Colonic mucosa (tissue), 4 donors: ENCODE data around the gene IZUMO4. TPM values are rescaled to one million over a fixed set of nuclear protein-coding genes. Genes with fewer than 3 reads are reported as not detected.

ENCODE experiments used
- DNase-seq: peaks from one replicate; pipeline ENCODE4 v3.0.0-alpha.2; 2020
- H3K27ac ChIP-seq: fragments of 200-600 bp; one replicate; pipeline ENCODE4 v1.8.0; 2021
- H3K27me3 ChIP-seq: fragments of 200-600 bp; one replicate; pipeline ENCODE4 v1.8.0; 2021
- H3K36me3 ChIP-seq: fragments of 200-600 bp; one replicate; pipeline ENCODE4 v1.8.0; 2021
- H3K4me1 ChIP-seq: fragments of 200-600 bp; one replicate; pipeline ENCODE4 v1.8.0; 2021; ENCODE audit warnings: mild to moderate bottlenecking
- H3K4me3 ChIP-seq: fragments of 200-600 bp; one replicate; pipeline ENCODE4 v1.8.0; 2021
- H3K9ac ChIP-seq, 2 donors: one replicate each; pipeline ENCODE4 v1.7.0; 2013; ENCODE audit warnings: control low read depth in 2 of 2, low read depth in 2 of 2, low read length in 2 of 2
- H3K9me3 ChIP-seq: fragments of 200-600 bp; one replicate; pipeline ENCODE4 v1.8.0; 2021
- intact Hi-C: fragments of 100-400 bp; cut with DNase I; formaldehyde crosslinking; loops from one replicate; pipeline ENCODE4 v1.14.1; 2022
- total RNA-seq, 2 donors: library from RNA; stranded (reverse); fragmentation: NEBNext Ultra II Directional in 1 of 2; extraction: Animal tissue kit (Norgen Biotek cat#: 25700) in 1 of 2; gene quantifications; one replicate each; pipeline ENCODE4 v1.2.1, GENCODE V29; 2021
- TF ChIP-seq, protein P1 (sequence below): fragments of 200-600 bp; IDR thresholded peaks from one replicate; pipeline ENCODE4 v1.8.0; 2022; ENCODE audit warnings: antibody characterized with exemption, mild to moderate bottlenecking
- donor health status: healthy.
- donor health status: DM: no; HTN: no; CAD: no.
- donor health status: DM: no; HTN: no; CAD: no.

IZUMO4 gene
- total RNA-seq, 2 donors from 2014 or later = 2.1 to 4.5 TPM

- TF ChIP-seq, protein P1, sequence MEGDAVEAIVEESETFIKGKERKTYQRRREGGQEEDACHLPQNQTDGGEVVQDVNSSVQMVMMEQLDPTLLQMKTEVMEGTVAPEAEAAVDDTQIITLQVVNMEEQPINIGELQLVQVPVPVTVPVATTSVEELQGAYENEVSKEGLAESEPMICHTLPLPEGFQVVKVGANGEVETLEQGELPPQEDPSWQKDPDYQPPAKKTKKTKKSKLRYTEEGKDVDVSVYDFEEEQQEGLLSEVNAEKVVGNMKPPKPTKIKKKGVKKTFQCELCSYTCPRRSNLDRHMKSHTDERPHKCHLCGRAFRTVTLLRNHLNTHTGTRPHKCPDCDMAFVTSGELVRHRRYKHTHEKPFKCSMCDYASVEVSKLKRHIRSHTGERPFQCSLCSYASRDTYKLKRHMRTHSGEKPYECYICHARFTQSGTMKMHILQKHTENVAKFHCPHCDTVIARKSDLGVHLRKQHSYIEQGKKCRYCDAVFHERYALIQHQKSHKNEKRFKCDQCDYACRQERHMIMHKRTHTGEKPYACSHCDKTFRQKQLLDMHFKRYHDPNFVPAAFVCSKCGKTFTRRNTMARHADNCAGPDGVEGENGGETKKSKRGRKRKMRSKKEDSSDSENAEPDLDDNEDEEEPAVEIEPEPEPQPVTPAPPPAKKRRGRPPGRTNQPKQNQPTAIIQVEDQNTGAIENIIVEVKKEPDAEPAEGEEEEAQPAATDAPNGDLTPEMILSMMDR = no peak
- Histone ChIP-seq H3K27ac (no peak overlapping the region), H3K27me3 (no peaks in the 10 kb centered on the region), H3K36me3 (peaks cover 42% of the 10 kb centered on the region), H3K4me3 (no peak overlapping the region), H3K4me1 (no peaks in the 10 kb centered on the region), H3K9ac (no peak overlapping the region), H3K9me3 (no peaks in the 10 kb centered on the region)
- intact Hi-C loops = loop anchor here (10.0 kb wide), 1 partner anchor 143 kb away; no protein-coding TSS in a partner anchor
- DNase-seq = no peak
Measured at GRCh38 chr19:2077398-2077797, 19.3 kb upstream of the IZUMO4 start.

GRCh38 chr19:2077833-2078619, 18.7 kb upstream of the IZUMO4 start:
- DNase-seq = no peak
- intact Hi-C loops = loop anchor here (10.0 kb wide), 1 partner anchor 143 kb away; no protein-coding TSS in a partner anchor
- no peaks in the 10 kb centered on the region for H3K4me1 ChIP-seq
- H3K9me3 ChIP-seq = no peaks in the 10 kb centered on the region
- H3K9ac ChIP-seq = no peak overlapping the region
- H3K27me3 ChIP-seq = no peaks in the 10 kb centered on the region
- peaks cover 36% of the 10 kb centered on the region for H3K36me3 ChIP-seq
- H3K27ac ChIP-seq = no peak overlapping the region
- no peak overlapping the region for H3K4me3 ChIP-seq
- TF ChIP-seq, protein P1 = no peak

DNA sequence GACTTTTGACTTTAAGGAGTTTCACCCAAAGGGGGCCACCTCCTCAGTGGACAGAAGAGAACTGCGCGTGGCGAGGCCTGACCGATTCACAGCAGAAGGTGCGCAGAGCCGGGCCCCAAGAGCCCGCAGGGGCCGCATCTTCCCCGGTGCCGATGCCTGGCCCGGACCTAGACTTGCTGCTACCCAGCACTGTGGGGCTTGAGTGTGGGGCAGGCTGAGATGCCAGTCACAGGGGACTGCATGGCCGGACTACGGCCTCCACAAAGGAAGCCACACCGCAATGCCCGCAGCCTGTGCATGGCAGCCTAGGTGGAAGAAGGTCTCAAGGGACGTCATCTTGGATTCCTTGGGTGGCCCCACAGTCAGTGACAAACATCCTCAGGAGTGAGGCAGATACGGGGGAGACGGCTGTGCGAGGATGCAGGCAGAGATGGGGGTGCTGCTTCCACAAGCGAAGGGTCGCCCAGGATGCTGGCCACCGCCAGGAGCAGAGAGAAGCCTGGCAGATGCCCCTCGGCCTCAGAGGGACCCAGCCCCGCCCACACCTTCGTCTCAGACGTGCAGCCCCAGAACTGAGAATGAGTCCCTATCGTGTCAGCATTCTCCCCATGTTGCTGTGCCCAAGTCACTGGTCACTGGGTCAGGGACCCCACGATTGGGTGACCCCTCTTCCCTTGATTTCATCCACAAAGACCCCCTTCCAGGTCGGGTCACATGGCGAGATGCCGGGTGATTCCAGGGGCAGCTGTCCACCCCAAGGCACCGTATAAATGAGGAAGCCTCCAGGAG, 17.4 kb upstream of the IZUMO4 start:
- Histone ChIP-seq H3K36me3 (peaks cover 35% of the 10 kb centered on the region), H3K9ac (no peak overlapping the region), H3K27ac (no peak overlapping the region), H3K4me3 (no peak overlapping the region), H3K27me3 (no peaks in the 10 kb centered on the region), H3K9me3 (no peaks in the 10 kb centered on the region), H3K4me1 (no peaks in the 10 kb centered on the region)
- intact Hi-C loops = loop anchor here (10.0 kb wide), 1 partner anchor 144 kb away; no protein-coding TSS in a partner anchor
- TF ChIP-seq, protein P1 = no peak
- DNase-seq = no peak

DNA sequence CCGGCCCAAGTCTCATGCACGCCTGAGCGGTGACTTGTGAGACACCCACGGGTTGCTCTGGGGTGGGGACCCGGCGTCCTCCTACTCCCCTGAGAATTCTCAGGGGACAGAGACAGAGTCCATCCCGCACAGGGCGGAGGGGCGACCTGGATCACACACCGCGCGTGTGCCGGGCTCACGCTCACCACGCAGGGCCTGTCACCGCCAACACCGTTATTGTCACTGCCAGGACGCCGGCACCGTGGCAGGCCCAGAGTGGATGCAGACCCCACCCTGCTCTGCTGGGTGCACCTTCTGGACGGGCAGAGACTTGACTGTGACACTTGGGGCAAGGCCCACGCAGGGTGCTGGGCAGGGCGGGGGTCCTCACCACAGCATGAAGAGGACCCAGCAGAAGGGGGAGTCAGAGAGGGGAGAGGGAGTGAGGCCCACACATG, 16.8 kb upstream of the IZUMO4 start:
- H3K27me3 ChIP-seq = no peaks in the 10 kb centered on the region
- H3K4me1 ChIP-seq = no peaks in the 10 kb centered on the region
- no peak overlapping the region for H3K27ac ChIP-seq
- H3K4me3 ChIP-seq = no peak overlapping the region
- intact Hi-C loops = loop anchor here (10.0 kb wide), 1 partner anchor 145 kb away; no protein-coding TSS in a partner anchor
- no peak overlapping the region for H3K9ac ChIP-seq
- no peak for DNase-seq
- TF ChIP-seq, protein P1 = no peak
- peaks cover 35% of the 10 kb centered on the region for H3K36me3 ChIP-seq
- H3K9me3 ChIP-seq = no peaks in the 10 kb centered on the region

- TF ChIP-seq, protein P1 = no peak
- no peak overlapping the region for H3K9ac ChIP-seq
- no peaks in the 10 kb centered on the region for H3K27me3 ChIP-seq
- no peak overlapping the region for H3K4me3 ChIP-seq
- no peaks in the 10 kb centered on the region for H3K4me1 ChIP-seq
- H3K9me3 ChIP-seq = no peaks in the 10 kb centered on the region
- DNase-seq = no peak
- intact Hi-C loops = no loop called here
- peaks cover 35% of the 10 kb centered on the region for H3K36me3 ChIP-seq
- no peak overlapping the region for H3K27ac ChIP-seq
Measured at GRCh38 chr19:2080336-2080988, 16.3 kb upstream of the IZUMO4 start.
